ENCODE measurements around the gene IL6R. TPM values are rescaled to one million over a fixed set of nuclear protein-coding genes. Genes with fewer than 3 reads are reported as not detected.

Gene IL6R
- total and polyA plus RNA-seq, 8 donors: 1.9 to 73.9 (median 21.1) TPM

GRCh38 chr1:154468535-154469250 lies 63.5 kb downstream of the IL6R start:
- peaks cover 0 to 42% (median 9%) of the 10 kb centered on the region in 4 donors for H3K4me1 ChIP-seq
- no peak for TF ChIP-seq POLR2AphosphoS5 (IDR thresholded peaks at IDR 0.05)
- no peak for TF ChIP-seq CTCF (IDR thresholded peaks at IDR 0.05)
- no peak for TF ChIP-seq POLR2A (IDR thresholded peaks at IDR 0.05)
- no peak for TF ChIP-seq EP300 (IDR thresholded peaks at IDR 0.05)
- no peaks in the 10 kb centered on the region for H3K9me3 ChIP-seq
- DNase-seq: no peak
- H3K36me3 ChIP-seq: peaks cover 9 to 30% (median 28%) of the 10 kb centered on the region in 4 donors
- H3K4me3 ChIP-seq: no peak overlapping the region
- H3K27me3 ChIP-seq: no peaks in the 10 kb centered on the region
- intact Hi-C loops (cut with DNase I; ENCODE audit: low total_unique reads): loop anchor here (10.0 kb wide), 1 partner anchor 64 kb away; the partner anchor contains the start of gene IL6R
- H3K27ac ChIP-seq: peak overlapping the region in 2 of 5 donors; percentile 20 to 24
- 70 to 83% (median 80%) methylated on average over 7 to 12 of the region's 12 CpGs for WGBS, 5 donors

GRCh38 chr1:154469844-154470560 lies 64.9 kb downstream of the IL6R start:
- no peak for DNase-seq
- intact Hi-C loops (cut with DNase I; ENCODE audit: low total_unique reads): loop anchor here (10.0 kb wide), 1 partner anchor 65 kb away; the partner anchor contains the start of gene IL6R
- H3K4me3 ChIP-seq: no peak overlapping the region
- peaks cover 9 to 24% (median 22%) of the 10 kb centered on the region in 4 donors for H3K36me3 ChIP-seq
- no peak overlapping the region for H3K27ac ChIP-seq
- TF ChIP-seq POLR2A (IDR thresholded peaks at IDR 0.05) (no peak), EP300 (IDR thresholded peaks at IDR 0.05) (no peak), CTCF (IDR thresholded peaks at IDR 0.05) (no peak), POLR2AphosphoS5 (IDR thresholded peaks at IDR 0.05) (no peak)
- no peaks in the 10 kb centered on the region for H3K9me3 ChIP-seq
- no peaks in the 10 kb centered on the region for H3K27me3 ChIP-seq
- H3K4me1 ChIP-seq: peaks cover 0 to 39% (median 12%) of the 10 kb centered on the region in 4 donors
- 76 to 85% (median 78%) methylated on average over 10 of the region's 10 CpGs for WGBS, 5 donors

GRCh38 chr1:154471304-154471703 lies 66.2 kb downstream of the IL6R start:
- intact Hi-C loops (cut with DNase I; ENCODE audit: low total_unique reads): no loop called here
- no peak for DNase-seq
- H3K27ac ChIP-seq: no peak overlapping the region
- WGBS, 5 donors: 90 to 93% (median 91%) methylated on average over 2 of the region's 2 CpGs
- peaks cover 0 to 29% (median 12%) of the 10 kb centered on the region in 4 donors for H3K4me1 ChIP-seq
- H3K36me3 ChIP-seq: peaks cover 0 to 14% (median 10%) of the 10 kb centered on the region in 4 donors
- no peaks in the 10 kb centered on the region for H3K27me3 ChIP-seq
- H3K9me3 ChIP-seq: no peaks in the 10 kb centered on the region
- no peak for TF ChIP-seq CTCF (IDR thresholded peaks at IDR 0.05)
- no peak for TF ChIP-seq POLR2A (IDR thresholded peaks at IDR 0.05)
- TF ChIP-seq EP300 (IDR thresholded peaks at IDR 0.05): no peak
- no peak for TF ChIP-seq POLR2AphosphoS5 (IDR thresholded peaks at IDR 0.05)
- H3K4me3 ChIP-seq: no peak overlapping the region

GRCh38 chr1:154474802-154475201 lies 69.7 kb downstream of the IL6R start:
- peaks cover 0 to 2% (median 0%) of the 10 kb centered on the region in 4 donors for H3K36me3 ChIP-seq
- WGBS, 5 donors: 20 to 39% (median 26%) methylated on average over 3 of the region's 3 CpGs
- TF ChIP-seq POLR2A (IDR thresholded peaks at IDR 0.05): no peak
- TF ChIP-seq POLR2AphosphoS5 (IDR thresholded peaks at IDR 0.05): peak in 2 of 3 donors; percentile 5 to 58
- TF ChIP-seq CTCF (IDR thresholded peaks at IDR 0.05): no peak
- no peak for TF ChIP-seq EP300 (IDR thresholded peaks at IDR 0.05)
- no peak overlapping the region for H3K4me3 ChIP-seq
- intact Hi-C loops (cut with DNase I; ENCODE audit: low total_unique reads): no loop called here
- peaks cover 0 to 27% (median 6%) of the 10 kb centered on the region in 4 donors for H3K4me1 ChIP-seq
- peak; percentile 68 to 79 for DNase-seq
- H3K27me3 ChIP-seq: no peaks in the 10 kb centered on the region
- H3K9me3 ChIP-seq: no peaks in the 10 kb centered on the region
- no peak overlapping the region for H3K27ac ChIP-seq
